A673 (cell line): ENCODE results near the gene IL4R. TPM values are rescaled to one million over a fixed set of nuclear protein-coding genes. Genes with fewer than 3 reads are reported as not detected.

ENCODE experiments used
- BruUV-seq: library from RNA; stranded (reverse); fragments of 400-500 nt; replicated peaks from 2 replicates; lab custom pipeline; 2021; lab: Mats Ljungman, UMichigan
- CTCF ChIA-PET: fragments of 300-600 bp; sonication (Branson Sonifier 250); formaldehyde crosslinking; loops from one replicate; lab custom pipeline; 2022; ENCODE audit warnings: antibody characterized with exemption; lab: Charles Lee
- POLR2A ChIA-PET: fragments of 300-600 bp; sonication (Branson Sonifier 250); formaldehyde crosslinking; loops from one replicate; lab custom pipeline; 2022; ENCODE audit warnings: antibody characterized with exemption; ENCODE audit not compliant: low non-redundant PET; lab: Charles Lee
- DNase-seq: peaks from one replicate; pipeline ENCODE4 v3.0.0-alpha.2; 2015; ENCODE audit warnings: low spot score
- H3K27ac ChIP-seq: fragments of 200-600 bp; sonication (generic); 2 replicates; pipeline ENCODE4 v1.5.1; 2016; ENCODE audit warnings: mixed run types, low read depth, mild to moderate bottlenecking, mixed read lengths, antibody characterized with exemption, low read length; ENCODE audit not compliant: poor library complexity, severe bottlenecking
- H3K27me3 ChIP-seq: fragments of 200-600 bp; sonication (generic); replicated peaks from 2 replicates; pipeline ENCODE4 v1.6.1; 2017; ENCODE audit warnings: mixed run types, low read depth, mild to moderate bottlenecking, mixed read lengths, antibody characterized with exemption, low read length; ENCODE audit not compliant: insufficient read depth, poor library complexity
- H3K36me3 ChIP-seq: fragments of 200-600 bp; sonication (generic); 2 replicates; pipeline ENCODE4 v1.6.1; 2016; ENCODE audit warnings: mixed run types, mild to moderate bottlenecking, mixed read lengths, antibody characterized with exemption, low read length; ENCODE audit not compliant: insufficient read depth, poor library complexity, severe bottlenecking
- H3K4me1 ChIP-seq: fragments of 200-600 bp; sonication (generic); 2 replicates; pipeline ENCODE4 v1.6.1; 2017; ENCODE audit warnings: mixed run types, mild to moderate bottlenecking, mixed read lengths, antibody characterized with exemption, low read length; ENCODE audit not compliant: insufficient read depth, poor library complexity, severe bottlenecking
- H3K4me3 ChIP-seq: fragments of 200-600 bp; sonication (generic); 2 replicates; pipeline ENCODE4 v1.5.1; 2016; ENCODE audit warnings: low read depth, mixed run types, mild to moderate bottlenecking, mixed read lengths, low read length; ENCODE audit not compliant: poor library complexity, severe bottlenecking
- H3K9me3 ChIP-seq: fragments of 200-600 bp; sonication (generic); 2 replicates; pipeline ENCODE4 v1.6.1; 2016; ENCODE audit warnings: mixed run types, low read depth, mild to moderate bottlenecking, mixed read lengths, antibody characterized with exemption, low read length; ENCODE audit not compliant: poor library complexity, severe bottlenecking
- CTCF ChIP-seq: fragments of 300-800, 200-600 bp; sonication (generic); conservative IDR thresholded peaks from 2 replicates; pipeline ENCODE4 v1.5.1; 2017; ENCODE audit warnings: low read depth, mild to moderate bottlenecking, antibody characterized with exemption, low read length, moderate library complexity, mixed read lengths
- EZH2 ChIP-seq: fragments of 200-600 bp; sonication (generic); IDR thresholded peaks from 2 replicates; pipeline ENCODE4 v1.6.1; 2017; ENCODE audit warnings: borderline replicate concordance, low read depth, mild to moderate bottlenecking, mixed read lengths, antibody characterized with exemption, low read length; ENCODE audit not compliant: poor library complexity, severe bottlenecking
- intact Hi-C: fragments of 100-400 bp; cut with micrococcal nuclease; formaldehyde crosslinking; loops from one replicate; pipeline ENCODE4 v1.10.0; 2022; ENCODE audit not compliant: unreplicated experiment
- total RNA-seq: library from RNA; stranded (reverse); gene quantifications from 2 replicates; pipeline ENCODE4 v1.2.3, GENCODE V29; 2021

Gene IL4R
- total RNA-seq, 1 experiment from 2014 or later: 22.9 TPM

GRCh38 chr16:27367461-27368357 is 53.9 kb downstream of the IL4R start:
- Histone ChIP-seq H3K27me3 (no peaks in the 10 kb centered on the region), H3K36me3 (no peaks in the 10 kb centered on the region), H3K9me3 (no peaks in the 10 kb centered on the region), H3K27ac (peak overlapping the region; percentile 54), H3K4me3 (peak overlapping the region; percentile 0), H3K4me1 (peaks cover 15% of the 10 kb centered on the region)
- ChIA-PET CTCF (interaction anchor here (0.5 to 2.4 kb wide), 12 partner anchors 124 to 930 kb away, joined by 3 to 45 read pairs (median 5); no protein-coding TSS in a partner anchor), POLR2A (interaction anchor here (0.6 kb wide), 1 partner anchor 179 kb away, joined by 3 read pairs; no protein-coding TSS in a partner anchor)
- TF ChIP-seq CTCF (peak; percentile 75), EZH2 (no peak)
- intact Hi-C loops: loop anchor here (1.0 to 5.0 kb wide), 3 partner anchors 90 to 189 kb away; no protein-coding TSS in a partner anchor
- BruUV-seq: no TSS peak
- peak; percentile 88 for DNase-seq

GRCh38 chr16:27368358-27368722 is 54.6 kb downstream of the IL4R start:
- ChIA-PET CTCF (interaction anchor here (0.5 to 2.4 kb wide), 8 partner anchors 124 to 931 kb away, joined by 3 to 45 read pairs (median 6); no protein-coding TSS in a partner anchor), POLR2A (interaction anchor here (0.6 kb wide), 1 partner anchor 180 kb away, joined by 3 read pairs; no protein-coding TSS in a partner anchor)
- Histone ChIP-seq H3K27ac (no peak overlapping the region), H3K27me3 (no peaks in the 10 kb centered on the region), H3K4me3 (no peak overlapping the region), H3K4me1 (peaks cover 15% of the 10 kb centered on the region), H3K9me3 (no peaks in the 10 kb centered on the region), H3K36me3 (no peaks in the 10 kb centered on the region)
- no peak for DNase-seq
- no TSS peak for BruUV-seq
- no peak for TF ChIP-seq CTCF
- no peak for TF ChIP-seq EZH2
- intact Hi-C loops: loop anchor here (1.0 to 5.0 kb wide), 3 partner anchors 89 to 190 kb away; no protein-coding TSS in a partner anchor

GRCh38 chr16:27369806-27370205 is 56.0 kb downstream of the IL4R start:
- ChIA-PET CTCF (no interaction called here), POLR2A (no interaction called here)
- Histone ChIP-seq H3K36me3 (no peaks in the 10 kb centered on the region), H3K27me3 (no peaks in the 10 kb centered on the region), H3K4me1 (peaks cover 15% of the 10 kb centered on the region), H3K27ac (no peak overlapping the region), H3K4me3 (no peak overlapping the region), H3K9me3 (no peaks in the 10 kb centered on the region)
- TF ChIP-seq CTCF (no peak), EZH2 (no peak)
- intact Hi-C loops: loop anchor here (2.0 to 5.0 kb wide), 2 partner anchors 87 to 191 kb away; no protein-coding TSS in a partner anchor
- no TSS peak for BruUV-seq
- no peak for DNase-seq
